NCI-H524 (cell line): ENCODE results near the gene CPVL.
"Not testable (repeated sequence)": the region's sequence is repeated elsewhere in the genome, so short reads cannot be mapped to it uniquely, and the experiment has no call there.

Experiments
- DNase-seq, 2 experiments: peaks; one replicate each; lab custom pipeline; 2025; lab: John Stamatoyannopoulos, UW

CPVL gene

DNA sequence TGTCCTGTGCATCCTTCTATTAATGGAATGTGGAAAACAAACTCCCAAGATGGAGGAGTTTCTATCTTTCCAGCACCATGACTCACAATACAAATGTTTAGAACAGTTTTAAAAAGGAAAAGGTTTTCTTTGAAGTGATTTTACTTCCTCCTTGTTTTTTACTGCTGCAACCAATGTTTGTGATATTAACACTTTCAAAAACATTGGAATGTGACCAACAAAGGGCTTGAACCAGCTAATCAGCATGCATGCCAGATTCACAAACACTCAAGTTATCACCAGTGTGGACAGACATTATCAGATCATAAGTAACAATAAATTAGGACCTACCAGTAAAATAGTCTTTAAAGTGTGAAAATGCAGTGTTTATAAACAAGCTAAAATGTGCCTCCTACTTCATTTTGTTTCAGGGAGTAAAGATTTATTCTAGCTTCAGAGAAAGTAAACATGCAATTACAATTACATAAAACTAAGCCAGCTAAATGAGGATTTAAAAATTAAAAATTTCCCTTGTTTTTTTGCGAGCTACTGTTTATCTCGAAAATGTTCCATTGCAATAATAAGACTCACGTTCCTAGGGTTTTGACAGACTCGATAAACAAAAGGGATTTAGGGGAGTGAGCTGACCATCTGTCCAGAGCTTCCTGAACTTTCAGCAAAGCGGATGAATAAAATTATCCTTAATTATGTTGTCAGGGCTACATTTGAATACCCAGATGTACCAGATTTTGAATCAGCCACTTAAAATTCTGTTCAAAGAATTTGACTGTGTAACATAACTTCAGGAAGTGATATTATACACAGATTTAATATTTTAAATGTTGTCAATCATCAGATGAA lies 29.8 kb downstream of the CPVL start:
- DNase-seq, result peak; percentile 12 to 78

DNA sequence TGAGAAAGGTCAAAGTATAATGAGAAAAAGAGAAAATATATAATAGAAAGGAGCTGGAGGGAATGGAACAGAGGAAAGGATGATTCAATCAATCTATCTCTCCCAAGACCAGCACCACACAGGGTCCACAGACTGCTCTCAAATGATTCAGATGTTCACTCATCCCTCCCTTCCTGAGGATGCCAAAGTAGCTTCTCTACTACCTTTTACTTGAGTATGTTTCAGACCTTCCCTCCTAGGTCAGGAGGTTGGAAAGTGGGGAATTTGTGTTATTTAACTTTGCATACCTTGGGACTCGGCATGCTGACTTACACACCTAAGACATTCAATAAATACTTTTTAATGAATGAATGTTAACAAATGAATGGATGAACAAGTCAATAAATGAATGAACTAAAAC lies 30.6 kb downstream of the CPVL start:
- DNase-seq, result no peak

DNA sequence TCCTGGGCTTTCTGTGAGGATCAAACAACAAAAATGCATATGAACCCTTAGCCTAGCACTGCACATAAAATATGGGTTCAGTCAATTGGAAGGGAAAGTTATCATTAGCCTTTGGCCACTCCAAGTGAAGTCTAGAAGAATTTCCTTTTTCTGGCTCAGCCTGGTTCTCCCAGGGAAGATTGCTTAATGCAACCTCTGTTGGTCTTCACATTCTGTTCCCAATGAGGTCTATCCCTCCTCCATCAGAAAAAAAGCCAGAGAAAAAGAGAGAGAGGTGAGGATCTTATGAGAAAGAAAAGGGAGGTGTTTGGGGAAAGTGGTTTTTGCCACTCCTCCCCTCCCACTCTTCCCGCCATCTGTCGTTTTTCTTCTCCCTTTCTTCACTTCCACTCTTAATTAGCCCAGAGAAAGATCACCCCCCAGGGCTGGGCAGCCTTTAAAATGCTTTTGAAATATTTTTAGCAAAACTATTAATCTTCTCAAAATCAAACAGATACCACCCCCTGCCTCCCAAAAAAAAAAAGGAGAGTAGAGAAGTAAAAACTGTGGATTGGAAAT lies 31.1 kb downstream of the CPVL start:
- DNase-seq, result peak in 1 of 2 experiments; percentile 47

DNA sequence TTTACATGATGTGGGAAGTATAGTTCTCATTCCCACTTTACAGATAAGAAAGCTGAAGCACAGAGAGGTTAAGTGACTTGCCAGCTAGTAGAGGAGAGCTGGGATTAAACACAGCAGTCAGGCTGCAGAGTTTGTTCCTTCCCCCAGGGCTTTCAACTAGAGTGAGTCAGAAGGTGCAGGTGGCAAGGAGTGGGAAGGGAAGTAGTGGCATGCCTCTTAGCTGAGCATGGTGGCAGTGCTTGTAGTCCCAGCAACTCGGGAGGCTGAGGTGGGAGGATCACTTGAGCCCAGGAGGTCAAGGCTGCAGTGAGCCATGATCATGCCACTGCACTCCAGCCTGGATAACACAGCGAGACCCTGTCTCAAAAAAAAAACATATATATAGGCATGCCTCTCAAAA lies 32.1 kb downstream of the CPVL start:
- DNase-seq, result not testable (repeated sequence)

DNA sequence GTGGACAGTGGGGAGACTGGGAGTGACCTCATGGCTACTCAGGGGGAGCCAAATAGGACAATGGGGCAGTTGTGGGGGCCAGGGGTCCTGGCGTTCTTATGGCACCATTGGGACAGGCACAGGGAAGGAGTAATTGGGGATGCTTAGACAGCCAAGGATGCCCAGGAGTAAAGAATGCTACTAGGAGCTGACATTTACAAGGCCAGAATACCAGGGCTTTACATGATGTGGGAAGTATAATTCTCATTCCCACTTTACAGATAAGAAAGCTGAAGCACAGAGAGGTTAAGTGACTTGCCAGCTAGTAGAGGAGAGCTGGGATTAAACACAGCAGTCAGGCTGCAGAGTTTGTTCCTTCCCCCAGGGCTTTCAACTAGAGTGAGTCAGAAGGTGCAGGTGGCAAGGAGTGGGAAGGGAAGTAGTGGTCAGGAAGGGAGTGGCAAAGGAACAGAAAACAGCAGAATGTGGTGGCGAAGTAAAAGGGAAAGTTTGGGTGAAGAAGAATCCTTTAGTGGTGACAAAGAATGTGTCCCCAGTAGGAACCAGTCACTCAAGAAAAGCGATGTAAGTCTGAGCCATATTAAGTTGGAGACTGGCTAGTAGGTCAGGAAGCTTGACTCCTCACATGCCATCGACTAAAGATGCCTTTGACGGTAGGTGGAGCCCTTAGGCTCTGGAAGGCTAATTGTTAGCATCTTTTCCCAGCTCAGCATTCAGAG lies 32.8 kb downstream of the CPVL start:
- peak in 1 of 2 experiments; percentile 45 for DNase-seq

DNA sequence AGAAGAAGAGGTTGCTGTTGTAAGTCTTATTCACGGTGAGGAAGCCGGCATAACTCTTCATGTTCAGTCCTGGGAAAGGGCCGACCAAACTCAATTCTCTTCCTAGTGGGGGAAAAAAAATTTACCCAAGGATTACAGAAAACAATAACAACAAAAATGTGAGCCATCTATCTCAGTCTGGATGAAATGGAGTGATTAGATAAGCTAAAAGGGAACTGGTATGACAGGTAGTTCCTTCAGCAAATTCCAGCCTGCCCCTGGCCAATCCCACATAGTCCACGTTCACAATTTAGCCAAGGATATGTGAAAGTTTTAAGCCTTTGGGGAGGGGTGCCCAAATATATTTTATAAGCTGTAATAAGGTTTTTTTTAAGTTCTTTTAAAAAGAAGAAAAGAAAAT lies 33.6 kb downstream of the CPVL start:
- no peak for DNase-seq

DNA sequence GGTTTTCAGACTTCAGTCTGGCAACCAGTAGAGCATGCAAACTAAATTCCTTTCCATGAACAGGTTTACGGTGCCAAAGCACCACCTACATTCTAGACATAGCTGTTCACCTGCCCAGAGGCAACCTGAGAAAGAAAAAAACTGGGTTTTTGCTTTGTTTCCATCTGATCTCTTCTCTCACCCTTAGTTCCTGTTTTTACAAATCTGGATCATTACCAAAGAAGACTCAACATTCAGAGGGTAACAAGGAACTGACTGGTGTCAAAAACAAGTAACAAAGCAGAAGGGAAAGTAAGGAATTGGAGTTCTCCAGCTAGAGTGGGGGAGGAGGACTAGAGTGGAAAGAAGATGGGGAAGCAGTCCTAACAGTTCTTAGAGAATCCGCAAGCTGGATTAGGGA lies 36.4 kb downstream of the CPVL start:
- DNase-seq, result no peak

DNA sequence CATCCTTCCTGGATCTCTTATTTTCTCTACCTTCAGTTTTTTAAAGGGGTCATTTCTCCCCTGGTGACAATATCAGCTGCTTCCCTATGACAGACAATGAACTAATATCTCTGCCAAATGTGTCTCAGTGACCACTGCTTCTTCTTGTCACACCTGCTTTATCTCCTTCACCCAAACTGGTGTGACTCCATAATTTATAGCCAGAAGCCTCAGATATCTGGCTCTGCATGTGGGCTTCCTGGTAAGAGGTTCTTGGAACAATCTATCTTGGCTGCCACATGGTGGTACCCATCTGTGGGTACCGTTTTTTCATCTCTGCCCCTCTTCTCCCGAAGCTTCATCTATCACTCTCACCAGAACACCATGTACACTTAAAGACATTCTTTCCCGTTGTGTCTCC lies 37.0 kb downstream of the CPVL start:
- no peak for DNase-seq

DNA sequence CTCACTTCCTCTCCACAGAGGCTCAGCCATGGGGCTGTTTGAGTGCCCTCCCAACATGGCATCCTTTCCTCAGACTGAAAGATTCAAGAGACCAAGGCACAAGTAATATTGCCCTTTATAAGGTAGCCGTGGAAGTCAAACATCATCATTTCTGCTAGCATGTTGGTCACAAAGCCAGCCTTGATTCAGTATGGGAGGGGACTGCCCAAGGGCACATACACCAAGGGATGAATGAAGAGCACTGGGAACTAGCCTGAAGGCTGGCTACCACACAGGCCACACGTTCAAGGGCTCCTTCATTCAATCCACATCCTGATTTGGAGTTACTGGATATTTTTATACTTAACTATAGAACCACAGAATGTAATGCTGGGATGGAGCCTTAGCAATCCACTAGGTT lies 39.3 kb downstream of the CPVL start:
- no peak for DNase-seq

DNA sequence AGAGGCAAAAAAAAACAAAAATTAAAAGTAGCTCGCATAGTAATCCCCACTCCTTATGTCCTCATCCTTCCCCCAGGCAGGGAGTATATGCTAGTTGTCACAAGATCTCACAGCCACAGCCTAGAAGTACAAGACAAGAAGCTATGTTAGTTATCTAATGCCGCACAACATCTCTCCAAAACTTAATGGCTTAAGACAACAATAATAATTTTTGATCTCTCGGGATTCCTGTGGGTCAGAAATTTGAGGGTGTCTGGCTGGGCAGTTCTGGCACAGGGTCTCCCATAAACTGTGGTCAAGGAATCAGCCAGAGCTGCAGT lies 39.7 kb downstream of the CPVL start:
- no peak for DNase-seq

DNA sequence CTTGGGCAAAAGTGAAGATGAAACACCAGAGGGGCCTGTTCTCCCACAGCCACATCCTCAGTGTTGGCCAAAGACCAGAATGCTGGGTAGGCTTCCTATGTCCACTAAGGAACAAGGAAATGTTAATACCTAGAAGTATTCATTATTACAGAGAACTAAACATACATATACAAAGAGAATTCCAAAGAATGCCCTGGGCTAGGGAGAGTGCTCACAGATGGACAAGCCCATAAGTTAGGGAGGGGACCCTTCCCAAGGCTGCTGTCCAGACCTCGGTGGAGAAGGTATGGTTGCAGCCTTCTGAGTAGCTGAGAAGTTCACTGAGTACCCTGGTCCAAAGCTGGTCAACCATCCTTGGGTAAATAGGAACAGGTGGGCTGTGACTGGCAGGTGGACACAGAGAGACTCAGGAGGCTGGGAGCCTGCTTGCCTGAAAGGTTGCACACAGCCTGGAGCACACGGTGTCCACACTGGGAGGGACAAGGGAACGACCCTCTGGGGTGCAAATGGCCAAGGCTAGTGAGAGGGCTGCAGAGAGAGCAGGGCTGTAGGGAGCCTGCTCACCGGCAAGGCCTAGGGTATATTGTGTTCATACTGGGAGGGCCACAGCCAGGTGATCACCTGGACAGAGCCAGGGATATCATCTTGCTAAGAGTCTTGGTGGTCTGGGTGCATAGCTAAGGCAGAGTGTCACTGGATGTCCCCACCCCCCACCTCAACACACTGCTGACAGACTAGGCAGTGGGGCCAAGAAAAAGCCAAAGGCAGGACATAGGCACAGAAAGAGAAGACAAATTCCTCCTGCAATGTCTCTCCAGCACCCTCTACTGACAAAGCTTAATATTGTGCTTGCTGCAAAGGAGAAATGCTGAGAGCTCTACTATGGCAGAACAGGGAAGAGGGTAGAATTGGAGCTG lies 40.3 kb downstream of the CPVL start:
- DNase-seq, result peak; percentile 15 to 58

DNA sequence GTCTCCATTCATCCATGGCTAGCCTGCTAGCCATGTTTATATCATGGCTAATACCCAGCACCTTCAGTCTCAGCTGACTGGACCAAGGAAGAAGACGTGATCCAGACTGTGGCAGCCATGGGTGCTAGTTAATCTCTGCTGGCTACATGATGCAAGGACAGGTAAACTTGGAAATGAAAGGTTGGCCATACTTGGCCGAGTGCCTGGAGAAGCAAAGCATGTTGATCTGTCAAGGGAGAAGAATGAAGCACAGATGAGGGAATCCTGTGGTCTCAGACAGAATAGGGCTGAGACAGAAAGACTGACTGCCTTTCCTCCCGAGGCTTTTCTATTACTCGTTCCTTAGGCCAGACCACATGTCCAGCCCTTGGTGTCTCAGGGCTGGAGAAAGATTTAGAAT lies 41.1 kb downstream of the CPVL start:
- DNase-seq, result no peak

DNA sequence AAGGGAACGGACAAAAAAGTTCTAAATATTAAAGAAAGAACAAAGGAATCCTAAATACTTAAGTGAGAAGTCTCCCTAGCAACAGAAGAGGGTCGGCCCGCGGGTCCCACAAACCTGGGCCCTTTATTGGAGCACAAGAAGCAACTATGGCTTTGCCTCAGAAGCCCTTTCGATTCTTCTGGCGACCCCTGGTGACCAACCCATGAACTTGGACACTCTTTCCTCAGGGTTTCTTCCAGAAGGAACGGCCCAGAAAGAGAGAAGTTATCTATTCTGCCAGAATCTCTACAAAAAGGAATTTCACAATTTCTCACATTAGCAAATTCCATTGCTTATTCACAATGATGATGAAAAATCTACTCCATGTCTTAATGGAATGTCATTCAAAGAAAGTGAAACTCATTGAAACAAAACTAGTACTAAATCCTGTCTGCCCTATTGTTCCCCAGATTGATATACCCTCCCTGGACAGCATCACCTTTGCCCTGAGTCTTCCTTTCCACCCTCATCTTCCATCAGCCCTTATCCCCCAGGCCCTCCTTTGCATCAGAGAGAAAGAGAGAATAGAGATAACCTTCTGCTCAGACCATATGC lies 43.7 kb downstream of the CPVL start:
- peak; percentile 15 to 63 for DNase-seq

DNA sequence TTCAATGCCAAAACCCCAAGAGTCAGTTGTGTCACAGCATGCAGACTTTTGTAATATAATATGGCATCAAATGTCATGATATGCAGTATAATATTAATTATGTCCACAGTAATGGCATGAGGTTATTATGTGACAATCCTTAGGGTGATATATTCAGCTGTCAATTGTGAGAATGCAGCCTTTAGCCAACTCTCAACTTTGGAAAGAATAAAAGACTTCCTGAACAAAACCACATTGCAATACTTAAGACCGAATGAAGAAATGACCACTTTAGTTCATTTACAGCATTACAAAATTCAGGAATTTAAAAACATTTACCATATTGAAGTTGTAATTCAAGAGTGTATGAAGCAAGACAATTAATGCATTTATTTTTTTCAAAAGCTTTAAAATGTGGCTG lies 45.4 kb downstream of the CPVL start:
- DNase-seq, result no peak

DNA sequence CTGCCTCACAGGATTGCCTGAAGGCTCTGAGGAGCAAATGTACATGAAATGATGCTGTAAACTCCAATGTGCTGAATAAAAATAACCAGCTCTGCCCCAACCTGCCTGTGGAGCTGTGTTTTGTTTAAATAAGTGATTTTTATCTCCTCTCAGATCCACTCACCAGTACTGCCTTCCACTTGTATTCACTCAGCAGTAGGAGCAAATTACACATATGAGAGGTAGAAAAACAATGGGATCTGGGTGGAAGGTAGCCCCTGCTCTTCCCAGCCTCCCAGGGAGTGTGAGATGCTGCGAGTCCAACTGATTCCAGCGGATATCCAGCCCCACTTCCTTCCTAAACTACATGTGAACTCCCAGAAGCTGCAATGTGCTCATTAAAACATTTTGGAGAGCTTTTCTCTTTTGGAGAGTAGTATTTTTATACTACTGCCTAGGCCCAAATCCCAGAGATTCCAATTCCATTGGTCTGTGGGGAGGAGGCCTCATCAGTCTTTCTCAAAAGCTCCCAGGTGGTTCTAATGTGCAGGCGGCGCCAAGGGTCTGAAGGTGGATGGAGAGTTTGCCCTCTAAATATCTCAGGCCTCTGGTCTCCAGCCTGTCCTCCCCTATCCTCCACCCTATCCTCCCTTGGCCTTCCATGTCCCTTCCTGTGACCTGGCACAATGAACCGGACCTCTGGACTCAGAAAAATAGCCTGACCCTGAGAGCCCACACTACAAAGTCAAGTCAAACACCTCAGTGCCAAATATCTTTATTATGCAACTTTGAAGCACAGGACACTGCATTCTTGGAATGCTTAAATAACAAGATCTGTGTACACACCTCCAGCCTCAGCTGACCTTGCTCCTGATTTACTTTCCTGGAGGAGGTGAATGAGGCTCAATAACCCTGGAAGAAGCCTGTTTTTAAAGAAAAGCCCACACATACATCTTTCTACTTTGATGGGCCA lies 46.2 kb downstream of the CPVL start:
- no peak for DNase-seq

DNA sequence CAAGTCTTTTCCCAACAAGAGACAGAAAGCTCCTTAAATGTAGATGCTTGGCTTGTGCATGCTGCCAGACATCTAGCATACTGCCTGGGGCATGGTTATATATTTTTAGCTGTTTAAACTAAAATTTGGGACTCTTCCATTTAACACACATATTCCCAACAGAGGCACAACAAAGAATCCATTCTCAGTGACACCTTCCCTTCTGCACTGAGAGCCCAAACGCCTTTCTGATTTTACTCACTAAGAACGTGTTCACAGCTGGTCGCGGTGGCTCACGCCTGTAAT lies 49.9 kb downstream of the CPVL start:
- no peak for DNase-seq

DNA sequence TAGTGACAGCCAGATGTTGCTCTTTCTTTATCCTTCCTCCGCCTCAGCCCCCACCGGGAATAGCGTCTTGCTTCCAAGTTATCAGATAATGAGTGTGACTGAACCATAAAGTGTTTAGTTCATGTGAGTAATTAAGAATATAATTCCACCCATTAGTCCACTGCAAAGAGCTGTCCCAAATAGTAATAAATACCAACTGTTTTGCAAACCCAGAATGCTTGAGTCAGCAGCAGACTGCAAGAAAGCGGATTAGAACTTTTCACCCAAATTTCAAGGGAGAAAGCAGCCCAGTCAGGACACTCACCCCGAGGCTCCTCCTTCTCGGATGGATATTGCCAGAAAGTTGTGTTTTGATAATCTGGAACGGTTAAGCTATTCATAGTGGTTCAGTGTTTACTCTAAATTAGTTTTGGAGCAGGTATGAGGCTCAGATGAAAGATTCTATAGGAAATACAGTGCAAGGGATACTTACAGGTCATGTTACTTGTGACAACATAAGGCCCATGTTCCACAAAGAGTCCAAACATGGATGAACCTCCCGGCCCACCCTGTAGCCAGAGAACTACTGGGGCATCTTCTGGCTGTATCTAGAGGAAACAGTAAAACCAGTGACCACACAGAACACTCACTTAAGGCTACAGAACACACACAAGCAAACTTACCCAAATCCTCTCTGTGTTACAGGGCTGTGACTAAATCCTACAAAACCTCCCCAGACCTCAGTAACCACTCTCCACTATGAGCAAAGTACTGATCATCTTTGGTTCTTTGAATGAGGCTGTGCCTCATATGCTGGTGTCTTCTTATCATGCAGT lies 50.5 kb downstream of the CPVL start:
- no peak for DNase-seq

DNA sequence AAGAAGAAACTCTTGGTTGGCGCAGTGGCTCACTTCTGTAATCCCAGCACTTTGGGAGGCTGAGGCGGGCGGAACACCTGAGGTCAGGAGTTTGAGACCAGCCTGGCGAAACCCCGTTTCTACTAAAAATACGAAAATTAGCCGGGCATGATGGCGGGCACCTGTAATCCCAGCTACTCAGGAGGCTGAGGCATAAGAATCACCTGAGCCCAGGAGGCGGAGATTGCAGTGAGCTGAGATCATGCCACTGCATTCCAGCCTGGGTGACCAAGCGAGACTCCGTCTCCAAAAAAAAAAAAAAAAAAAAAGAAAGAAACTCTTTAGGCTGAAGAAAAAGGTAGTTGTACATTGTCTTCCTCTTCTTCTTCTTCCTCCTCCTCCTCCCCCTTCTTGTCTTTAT lies 53.2 kb downstream of the CPVL start:
- DNase-seq, result not testable (repeated sequence)

DNA sequence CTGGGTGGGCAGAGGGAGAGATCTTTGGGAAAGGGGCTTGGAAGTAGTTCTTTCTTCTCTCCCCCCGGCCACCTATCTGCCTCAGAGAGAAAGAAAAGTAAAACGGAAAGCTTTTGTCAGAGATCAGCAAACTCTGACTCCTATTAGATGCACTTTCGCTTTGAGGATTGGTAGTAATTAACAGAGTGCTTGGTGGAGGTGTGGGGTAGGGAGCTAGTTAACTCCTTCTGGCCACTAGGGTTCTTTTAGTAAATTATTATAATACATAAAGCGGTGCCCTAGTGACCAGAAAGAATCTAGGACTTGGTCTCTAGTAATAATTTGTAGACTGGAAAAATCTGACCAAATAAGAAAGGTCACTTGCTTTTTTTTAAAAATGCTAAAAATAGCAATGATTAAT lies 54.6 kb downstream of the CPVL start:
- no peak for DNase-seq
